Measurements from ENCODE around the gene JAKMIP2. TPM values are rescaled to one million over a fixed set of nuclear protein-coding genes. Genes with fewer than 3 reads are reported as not detected.

JAKMIP2 gene
- total RNA-seq, 1 experiment from 2014 or later, result not detected

DNA sequence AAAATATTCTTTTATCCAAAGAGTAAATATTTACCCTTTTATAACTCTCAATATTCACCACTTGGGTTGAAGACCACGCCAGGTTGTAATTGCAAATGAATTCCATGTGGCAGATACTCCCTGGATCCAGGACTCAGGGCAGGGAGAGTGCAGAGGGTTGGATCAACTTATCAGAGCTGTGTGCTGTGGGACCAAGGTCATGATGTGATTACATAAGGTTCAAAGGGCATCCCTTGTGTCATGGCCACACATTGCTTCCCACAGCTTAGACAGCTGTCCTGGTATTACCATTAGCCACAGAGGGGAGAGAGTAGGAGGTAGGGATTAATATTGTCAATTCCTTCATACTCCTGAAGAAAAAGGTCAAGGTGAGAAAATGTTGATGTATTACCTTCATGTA is 133.9 kb downstream of the JAKMIP2 start:
- H3K4me2 ChIP-seq (ENCODE audit: low read length), result no peak overlapping the region
- intact Hi-C loops (cut with micrococcal nuclease), result no loop called here
- no peak overlapping the region for H3K9ac ChIP-seq (ENCODE audit: low read length)
- H3K79me2 ChIP-seq (ENCODE audit: insufficient read depth, low read length), result no peaks in the 10 kb centered on the region
- 0 out of 2 replicates have a peak, but pooled peaks cover 5% of the 10 kb centered on the region for H3K27me3 ChIP-seq (ENCODE audit: insufficient read depth, low read length)
- ATAC-seq (no peak), DNase-seq (ENCODE audit: low read depth, low spot score) (no peak)
- TF ChIP-seq JUND (IDR thresholded peaks at IDR 0.05) (no peak), ZNF274 (IDR thresholded peaks at IDR 0.05; ENCODE audit: low read depth, low read length) (no peak), YY1 (IDR thresholded peaks at IDR 0.05; ENCODE audit: extremely low read depth, insufficient replicate concordance, low read depth, low read length) (no peak), EGR1 (IDR thresholded peaks at IDR 0.05; ENCODE audit: low read depth) (no peak), POLR2AphosphoS5 (IDR thresholded peaks at IDR 0.05; ENCODE audit: low read depth, low read length) (no peak), EZH2phosphoT487 (IDR thresholded peaks at IDR 0.05; ENCODE audit: borderline replicate concordance) (no peak), ZFX (IDR thresholded peaks at IDR 0.05) (no peak), SIN3A (IDR thresholded peaks at IDR 0.05; ENCODE audit: low read depth) (no peak), EZH2 (IDR thresholded peaks at IDR 0.05) (no peak), CBX3 (IDR thresholded peaks at IDR 0.05; ENCODE audit: low read depth) (no peak)
- TF ChIP-seq, protein P1, sequence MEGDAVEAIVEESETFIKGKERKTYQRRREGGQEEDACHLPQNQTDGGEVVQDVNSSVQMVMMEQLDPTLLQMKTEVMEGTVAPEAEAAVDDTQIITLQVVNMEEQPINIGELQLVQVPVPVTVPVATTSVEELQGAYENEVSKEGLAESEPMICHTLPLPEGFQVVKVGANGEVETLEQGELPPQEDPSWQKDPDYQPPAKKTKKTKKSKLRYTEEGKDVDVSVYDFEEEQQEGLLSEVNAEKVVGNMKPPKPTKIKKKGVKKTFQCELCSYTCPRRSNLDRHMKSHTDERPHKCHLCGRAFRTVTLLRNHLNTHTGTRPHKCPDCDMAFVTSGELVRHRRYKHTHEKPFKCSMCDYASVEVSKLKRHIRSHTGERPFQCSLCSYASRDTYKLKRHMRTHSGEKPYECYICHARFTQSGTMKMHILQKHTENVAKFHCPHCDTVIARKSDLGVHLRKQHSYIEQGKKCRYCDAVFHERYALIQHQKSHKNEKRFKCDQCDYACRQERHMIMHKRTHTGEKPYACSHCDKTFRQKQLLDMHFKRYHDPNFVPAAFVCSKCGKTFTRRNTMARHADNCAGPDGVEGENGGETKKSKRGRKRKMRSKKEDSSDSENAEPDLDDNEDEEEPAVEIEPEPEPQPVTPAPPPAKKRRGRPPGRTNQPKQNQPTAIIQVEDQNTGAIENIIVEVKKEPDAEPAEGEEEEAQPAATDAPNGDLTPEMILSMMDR (IDR thresholded peaks at IDR 0.05 in 2 of 3, conservative IDR thresholded peaks at IDR 0.05 in 1 of 3; ENCODE audit: borderline replicate concordance in 1 of 3, insufficient read depth in 1 of 3, low read depth in 2 of 3, low read length in 2 of 3), result no peak
- TF ChIP-seq, protein P2, sequence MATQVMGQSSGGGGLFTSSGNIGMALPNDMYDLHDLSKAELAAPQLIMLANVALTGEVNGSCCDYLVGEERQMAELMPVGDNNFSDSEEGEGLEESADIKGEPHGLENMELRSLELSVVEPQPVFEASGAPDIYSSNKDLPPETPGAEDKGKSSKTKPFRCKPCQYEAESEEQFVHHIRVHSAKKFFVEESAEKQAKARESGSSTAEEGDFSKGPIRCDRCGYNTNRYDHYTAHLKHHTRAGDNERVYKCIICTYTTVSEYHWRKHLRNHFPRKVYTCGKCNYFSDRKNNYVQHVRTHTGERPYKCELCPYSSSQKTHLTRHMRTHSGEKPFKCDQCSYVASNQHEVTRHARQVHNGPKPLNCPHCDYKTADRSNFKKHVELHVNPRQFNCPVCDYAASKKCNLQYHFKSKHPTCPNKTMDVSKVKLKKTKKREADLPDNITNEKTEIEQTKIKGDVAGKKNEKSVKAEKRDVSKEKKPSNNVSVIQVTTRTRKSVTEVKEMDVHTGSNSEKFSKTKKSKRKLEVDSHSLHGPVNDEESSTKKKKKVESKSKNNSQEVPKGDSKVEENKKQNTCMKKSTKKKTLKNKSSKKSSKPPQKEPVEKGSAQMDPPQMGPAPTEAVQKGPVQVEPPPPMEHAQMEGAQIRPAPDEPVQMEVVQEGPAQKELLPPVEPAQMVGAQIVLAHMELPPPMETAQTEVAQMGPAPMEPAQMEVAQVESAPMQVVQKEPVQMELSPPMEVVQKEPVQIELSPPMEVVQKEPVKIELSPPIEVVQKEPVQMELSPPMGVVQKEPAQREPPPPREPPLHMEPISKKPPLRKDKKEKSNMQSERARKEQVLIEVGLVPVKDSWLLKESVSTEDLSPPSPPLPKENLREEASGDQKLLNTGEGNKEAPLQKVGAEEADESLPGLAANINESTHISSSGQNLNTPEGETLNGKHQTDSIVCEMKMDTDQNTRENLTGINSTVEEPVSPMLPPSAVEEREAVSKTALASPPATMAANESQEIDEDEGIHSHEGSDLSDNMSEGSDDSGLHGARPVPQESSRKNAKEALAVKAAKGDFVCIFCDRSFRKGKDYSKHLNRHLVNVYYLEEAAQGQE (IDR thresholded peaks at IDR 0.05; ENCODE audit: low read depth), result no peak
- TF ChIP-seq, protein P3, sequence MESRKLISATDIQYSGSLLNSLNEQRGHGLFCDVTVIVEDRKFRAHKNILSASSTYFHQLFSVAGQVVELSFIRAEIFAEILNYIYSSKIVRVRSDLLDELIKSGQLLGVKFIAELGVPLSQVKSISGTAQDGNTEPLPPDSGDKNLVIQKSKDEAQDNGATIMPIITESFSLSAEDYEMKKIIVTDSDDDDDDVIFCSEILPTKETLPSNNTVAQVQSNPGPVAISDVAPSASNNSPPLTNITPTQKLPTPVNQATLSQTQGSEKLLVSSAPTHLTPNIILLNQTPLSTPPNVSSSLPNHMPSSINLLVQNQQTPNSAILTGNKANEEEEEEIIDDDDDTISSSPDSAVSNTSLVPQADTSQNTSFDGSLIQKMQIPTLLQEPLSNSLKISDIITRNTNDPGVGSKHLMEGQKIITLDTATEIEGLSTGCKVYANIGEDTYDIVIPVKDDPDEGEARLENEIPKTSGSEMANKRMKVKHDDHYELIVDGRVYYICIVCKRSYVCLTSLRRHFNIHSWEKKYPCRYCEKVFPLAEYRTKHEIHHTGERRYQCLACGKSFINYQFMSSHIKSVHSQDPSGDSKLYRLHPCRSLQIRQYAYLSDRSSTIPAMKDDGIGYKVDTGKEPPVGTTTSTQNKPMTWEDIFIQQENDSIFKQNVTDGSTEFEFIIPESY (IDR thresholded peaks at IDR 0.05; ENCODE audit: extremely low read depth, insufficient replicate concordance, low read length), result no peak
- TF ChIP-seq, protein P4, sequence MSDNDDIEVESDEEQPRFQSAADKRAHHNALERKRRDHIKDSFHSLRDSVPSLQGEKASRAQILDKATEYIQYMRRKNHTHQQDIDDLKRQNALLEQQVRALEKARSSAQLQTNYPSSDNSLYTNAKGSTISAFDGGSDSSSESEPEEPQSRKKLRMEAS (IDR thresholded peaks at IDR 0.05), result no peak
- H3K36me3 ChIP-seq (ENCODE audit: control insufficient read depth in 1 of 2, insufficient read depth in 2 of 2, low read length in 2 of 2), result no peaks in the 10 kb centered on the region
- no peaks in the 10 kb centered on the region for H3K4me1 ChIP-seq (ENCODE audit: control insufficient read depth in 1 of 2, insufficient read depth in 2 of 2, low read length in 2 of 2)
- ChIA-PET POLR2A (no interaction called here), CTCF (no interaction called here), RAD21 (ENCODE audit: low non-redundant PET in 1 of 2, low total read pairs in 2 of 2, uncharacterized antibody in 2 of 2, unreplicated experiment in 2 of 2) (no interaction called here)
- no peaks in the 10 kb centered on the region for H3K9me2 ChIP-seq (ENCODE audit: insufficient read depth)
- BruUV-seq (replicated peaks), result no TSS peak
- H2AFZ ChIP-seq (ENCODE audit: low read depth, low read length, poor library complexity, severe bottlenecking), result no peak overlapping the region
- no peak overlapping the region for H3K4me3 ChIP-seq (replicated peaks in 1 of 2; ENCODE audit: low read depth in 1 of 2, low read length in 2 of 2)
- no peaks in the 10 kb centered on the region for H3K9me3 ChIP-seq (ENCODE audit: control insufficient read depth in 1 of 2, insufficient read depth in 1 of 2, low read depth in 1 of 2, low read length in 2 of 2)
- no peaks in the 10 kb centered on the region for H4K20me1 ChIP-seq (ENCODE audit: insufficient read depth)
- H3K27ac ChIP-seq (ENCODE audit: low read depth, low read length), result no peak overlapping the region

All from HCT116 (cell line).